GM18505 (cell line): Measurements from ENCODE around the gene TP53TG3C.
"Not testable (repeated sequence)": the region's sequence is repeated elsewhere in the genome, so short reads cannot be mapped to it uniquely, and the experiment has no call there.

Source experiments
- ATAC-seq: cut with Tn5 transposase; IDR thresholded peaks from one replicate; pipeline ENCODE4 v1.9.1; 2021; ENCODE audit not compliant: unreplicated experiment

TP53TG3C gene, protein sequence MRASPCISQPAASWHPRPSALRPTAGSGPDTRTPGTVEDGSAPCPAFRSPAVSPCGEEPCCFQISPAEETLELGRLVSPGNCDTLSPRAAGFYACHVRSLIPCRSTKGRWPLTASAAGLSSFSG

DNA sequence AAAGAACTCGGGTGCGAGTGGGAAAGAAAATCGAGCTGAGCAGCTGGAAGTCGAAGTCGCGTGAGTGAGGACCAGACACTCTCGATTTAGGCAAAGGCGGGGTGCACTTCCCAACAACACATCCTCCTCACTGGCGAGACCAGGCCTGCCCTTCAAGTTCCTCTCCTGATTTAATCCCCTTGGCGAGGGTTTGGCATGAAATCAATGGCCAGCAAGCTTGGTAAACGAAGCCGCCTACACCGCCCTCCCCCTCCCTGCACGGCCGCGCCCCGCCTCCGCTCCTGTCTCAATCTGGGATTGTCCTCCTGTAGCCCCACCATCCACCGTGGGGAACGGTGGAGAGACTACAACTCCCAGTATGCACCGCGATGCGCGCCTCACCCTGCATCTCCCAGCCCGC is at the start of gene TP53TG3C:
Gene TP53TG3C (plus strand): TSS at position 301 of the 400 bp plus-strand sequence. CDS start 68 bp downstream, at position 369.
- ATAC-seq = not testable (repeated sequence)
